Kidney (tissue), 14 donors: ENCODE measurements around the gene DLG2. TPM values are rescaled to one million over a fixed set of nuclear protein-coding genes. Genes with fewer than 3 reads are reported as not detected.

Experiments
- DNase-seq, 5 donors: peaks; one replicate each; pipeline ENCODE4 v3.0.0-alpha.2; 2013 to 2020
- FAIRE-seq: peaks from 2 replicates; lab custom pipeline; 2012; peaks lifted over from hg19 to GRCh38; lab: Jason Lieb, UNC
- H3K27ac ChIP-seq, 2 donors: one replicate each; pipeline ENCODE4 v1.7.0; 2013; ENCODE audit warnings: low read depth in 2 of 2, low read length in 2 of 2, inconsistent platforms in 1 of 2
- H3K27me3 ChIP-seq: one replicate; pipeline ENCODE4 v1.7.1; 2013; ENCODE audit warnings: low read length, inconsistent platforms; ENCODE audit not compliant: control insufficient read depth, insufficient read depth
- H3K36me3 ChIP-seq, 3 donors: one replicate each; pipeline versions ENCODE4 v1.7.0 to v1.7.1; 2013; ENCODE audit warnings: low read length in 3 of 3, control low read depth in 1 of 3, inconsistent platforms in 1 of 3; ENCODE audit not compliant: insufficient read depth in 3 of 3, control insufficient read depth in 2 of 3
- H3K4me1 ChIP-seq, 3 donors: one replicate each; pipeline versions ENCODE4 v1.7.0 to v1.7.1; 2013; ENCODE audit warnings: low read length in 3 of 3, inconsistent platforms in 1 of 3, low read depth in 1 of 3; ENCODE audit not compliant: control insufficient read depth in 2 of 3, insufficient read depth in 2 of 3
- H3K4me3 ChIP-seq, 3 donors: one replicate each; pipeline versions ENCODE4 v1.7.0 to v1.8.1; 2013; ENCODE audit warnings: low read length in 3 of 3, control low read depth in 1 of 3, inconsistent platforms in 1 of 3
- H3K9ac ChIP-seq, 3 donors: one replicate each; pipeline versions ENCODE4 v1.7.0 to v1.7.1; 2013; ENCODE audit warnings: low read length in 3 of 3, control low read depth in 1 of 3, inconsistent platforms in 1 of 3
- H3K9me3 ChIP-seq, 3 donors: one replicate each; pipeline versions ENCODE4 v1.7.0 to v1.7.1; 2013; ENCODE audit warnings: low read length in 3 of 3, control low read depth in 1 of 3, inconsistent platforms in 1 of 3; ENCODE audit not compliant: control insufficient read depth in 2 of 3, insufficient read depth in 1 of 3
- intact Hi-C: fragments of 100-400 bp; cut with DNase I; formaldehyde crosslinking; loops from one replicate; pipeline ENCODE4 v1.11.1; 2022
- polyA plus RNA-seq: library from polyadenylated mRNA; stranded (reverse); fragments of 350-450 nt; fragmentation: Illumina TruSeq; extraction: RNeasy Lipid Tissue Mini Kit (QIAGEN cat#74804); gene quantifications from one replicate; pipeline ENCODE4 v1.2.3, GENCODE V29; 2014; ENCODE audit warnings: low read depth, low replicate concordance; ENCODE audit not compliant: insufficient read depth
- total RNA-seq: library from RNA; stranded (reverse); fragmentation: NEBNext Ultra II Directional; extraction: Animal tissue kit (Norgen Biotek cat#: 25700); gene quantifications from one replicate; pipeline ENCODE4 v1.2.1, GENCODE V29; 2021
- TF ChIP-seq, protein P1 (sequence below): IDR thresholded peaks from 3 replicates; pipeline ENCODE4 v1.5.1; 2012; ENCODE audit warnings: mild to moderate bottlenecking, moderate library complexity, borderline replicate concordance; ENCODE audit not compliant: insufficient read depth; ENCODE audit errors: extremely low read depth
- donor health status: control.
- donor health status: control.
- donor health status: control.
- donor health status: control.
- donor health status: control.
- donor health status: DM: yes; HTN: yes; CAD: no.
- donor health status: Normal renal cell carcinoma (clear cell type).

Gene DLG2
- total and polyA plus RNA-seq, 2 donors from 2014 or later: 2.9 to 7.2 TPM

DNA sequence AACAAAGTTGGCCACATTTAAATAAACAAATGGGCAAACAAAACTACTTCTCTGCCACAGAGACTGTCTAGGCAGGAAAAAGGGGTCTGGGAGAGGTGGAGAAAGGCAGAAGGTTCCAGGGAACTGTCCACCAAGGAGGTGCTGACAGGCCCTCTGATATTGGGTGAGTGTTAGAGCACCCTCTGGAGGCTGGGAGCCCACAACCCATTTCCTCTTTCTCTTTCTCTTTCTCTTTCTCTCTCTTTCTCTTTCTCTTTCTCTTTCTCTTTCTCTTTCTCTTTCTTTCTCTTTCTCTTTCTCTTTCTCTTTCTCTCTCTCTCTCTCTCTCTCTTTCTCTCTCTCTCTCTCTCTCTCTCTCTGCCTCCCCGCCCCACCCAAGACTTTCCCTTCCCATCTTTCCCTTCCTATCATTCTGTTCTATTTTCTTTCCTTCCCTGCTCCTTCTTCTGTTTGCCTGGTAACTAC, 912.8 kb downstream of the DLG2 start:
- H3K36me3 ChIP-seq: no peaks in the 10 kb centered on the region
- DNase-seq (peak in 4 of 5 donors; percentile 62 to 90 (median 82)), FAIRE-seq (no peak)
- H3K4me1 ChIP-seq: no peaks in the 10 kb centered on the region
- H3K4me3 ChIP-seq: no peak overlapping the region
- no peak overlapping the region for H3K9ac ChIP-seq
- H3K27ac ChIP-seq: no peak overlapping the region
- no peaks in the 10 kb centered on the region for H3K27me3 ChIP-seq
- no peaks in the 10 kb centered on the region for H3K9me3 ChIP-seq
- TF ChIP-seq, protein P1, sequence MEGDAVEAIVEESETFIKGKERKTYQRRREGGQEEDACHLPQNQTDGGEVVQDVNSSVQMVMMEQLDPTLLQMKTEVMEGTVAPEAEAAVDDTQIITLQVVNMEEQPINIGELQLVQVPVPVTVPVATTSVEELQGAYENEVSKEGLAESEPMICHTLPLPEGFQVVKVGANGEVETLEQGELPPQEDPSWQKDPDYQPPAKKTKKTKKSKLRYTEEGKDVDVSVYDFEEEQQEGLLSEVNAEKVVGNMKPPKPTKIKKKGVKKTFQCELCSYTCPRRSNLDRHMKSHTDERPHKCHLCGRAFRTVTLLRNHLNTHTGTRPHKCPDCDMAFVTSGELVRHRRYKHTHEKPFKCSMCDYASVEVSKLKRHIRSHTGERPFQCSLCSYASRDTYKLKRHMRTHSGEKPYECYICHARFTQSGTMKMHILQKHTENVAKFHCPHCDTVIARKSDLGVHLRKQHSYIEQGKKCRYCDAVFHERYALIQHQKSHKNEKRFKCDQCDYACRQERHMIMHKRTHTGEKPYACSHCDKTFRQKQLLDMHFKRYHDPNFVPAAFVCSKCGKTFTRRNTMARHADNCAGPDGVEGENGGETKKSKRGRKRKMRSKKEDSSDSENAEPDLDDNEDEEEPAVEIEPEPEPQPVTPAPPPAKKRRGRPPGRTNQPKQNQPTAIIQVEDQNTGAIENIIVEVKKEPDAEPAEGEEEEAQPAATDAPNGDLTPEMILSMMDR: peak; percentile 45
- intact Hi-C loops: no loop called here

DNA sequence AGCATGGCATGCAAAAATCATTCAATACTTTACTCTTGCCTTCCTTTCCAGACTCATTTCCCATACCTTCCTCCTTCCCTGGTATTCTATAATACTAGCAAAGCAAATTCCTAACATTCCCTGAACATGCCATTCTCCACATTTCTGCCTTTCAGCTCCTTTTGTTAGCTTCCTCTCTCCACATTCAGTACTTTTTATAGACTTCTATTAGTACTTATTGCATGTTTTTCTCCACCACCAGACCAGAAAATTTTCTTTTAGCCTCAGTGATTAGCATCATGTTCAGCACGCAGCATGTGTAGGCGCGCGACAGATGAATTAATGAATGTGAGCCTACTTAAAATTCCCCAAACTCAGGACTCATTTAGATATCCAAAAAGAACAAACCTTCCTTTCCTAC, 935.3 kb downstream of the DLG2 start:
- intact Hi-C loops: no loop called here
- Histone ChIP-seq H3K9me3 (no peaks in the 10 kb centered on the region), H3K4me3 (no peak overlapping the region), H3K27ac (no peak overlapping the region), H3K36me3 (no peaks in the 10 kb centered on the region), H3K4me1 (no peaks in the 10 kb centered on the region), H3K9ac (no peak overlapping the region), H3K27me3 (no peaks in the 10 kb centered on the region)
- FAIRE-seq (no peak), DNase-seq (peak in 2 of 5 donors; percentile 54 to 56)
- TF ChIP-seq, protein P1: no peak

DNA sequence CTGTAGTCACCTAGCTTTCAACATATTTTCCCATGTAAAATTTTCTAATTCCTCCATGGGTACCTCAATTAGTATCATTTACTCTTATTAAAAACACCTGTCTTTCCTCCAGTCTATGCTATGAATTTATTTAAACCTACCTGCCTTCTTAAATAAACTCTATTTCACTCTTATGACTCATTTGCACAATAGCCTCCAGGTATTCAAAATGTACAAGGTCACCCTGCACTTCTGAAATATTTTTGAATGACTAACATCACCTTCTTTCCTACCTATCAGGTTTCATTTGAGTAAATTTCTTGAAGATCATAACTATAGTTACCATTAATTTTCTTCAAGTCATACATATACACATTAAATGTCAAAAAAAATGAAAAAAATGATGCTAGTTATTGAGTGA, 939.7 kb downstream of the DLG2 start:
- Histone ChIP-seq H3K9me3 (no peaks in the 10 kb centered on the region), H3K4me1 (no peaks in the 10 kb centered on the region), H3K27me3 (no peaks in the 10 kb centered on the region), H3K36me3 (no peaks in the 10 kb centered on the region), H3K4me3 (no peak overlapping the region), H3K27ac (no peak overlapping the region), H3K9ac (no peak overlapping the region)
- DNase-seq (no peak), FAIRE-seq (no peak)
- TF ChIP-seq, protein P1: no peak
- intact Hi-C loops: no loop called here

DNA sequence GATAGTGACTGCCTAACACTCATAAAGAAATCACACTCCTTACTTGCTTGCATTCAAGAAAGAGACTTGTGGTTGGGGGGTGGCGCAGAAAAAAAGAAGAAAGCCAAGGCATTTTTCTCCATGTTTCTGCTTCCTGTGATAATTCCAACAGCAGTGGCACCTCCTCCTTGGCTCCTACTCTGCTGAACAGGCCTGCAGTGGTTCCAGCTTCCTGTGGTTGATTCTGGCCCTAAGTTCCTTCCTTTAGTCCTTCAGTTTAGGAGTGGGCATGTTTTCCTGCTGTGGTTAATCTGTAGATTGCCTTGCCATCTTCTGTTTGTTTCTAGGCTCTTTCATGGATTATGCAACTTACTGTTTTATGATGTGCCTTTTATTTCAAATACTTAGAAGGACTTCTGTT, 940.4 kb downstream of the DLG2 start:
- TF ChIP-seq, protein P1: no peak
- intact Hi-C loops: no loop called here
- no peaks in the 10 kb centered on the region for H3K4me1 ChIP-seq
- H3K9ac ChIP-seq: no peak overlapping the region
- no peak overlapping the region for H3K4me3 ChIP-seq
- DNase-seq (no peak), FAIRE-seq (no peak)
- H3K27ac ChIP-seq: no peak overlapping the region
- no peaks in the 10 kb centered on the region for H3K36me3 ChIP-seq
- H3K9me3 ChIP-seq: no peaks in the 10 kb centered on the region
- no peaks in the 10 kb centered on the region for H3K27me3 ChIP-seq
